DMS79 (cell line): ENCODE results near the gene SYT8.

ENCODE experiments used
- DNase-seq: peaks from one replicate; lab custom pipeline; 2025; lab: John Stamatoyannopoulos, UW

The SYT8 gene

DNA sequence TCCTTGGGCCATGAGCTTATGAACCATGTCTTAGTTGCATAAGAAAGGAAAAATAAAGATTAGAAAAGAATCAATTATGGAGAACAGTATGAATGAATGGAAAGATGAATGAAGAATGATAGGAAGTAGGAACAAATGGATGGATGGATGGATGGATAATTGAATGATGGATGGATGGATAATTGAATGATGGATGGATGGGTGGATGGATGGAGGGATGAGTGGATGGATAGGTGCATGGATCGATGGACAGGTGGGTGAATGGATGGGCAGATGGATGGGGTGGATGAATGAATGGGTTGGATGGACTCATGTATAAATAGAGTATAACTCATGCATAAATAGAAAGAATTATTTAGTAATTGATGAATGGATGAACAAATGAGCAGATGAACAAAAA lies 25.3 kb downstream of the SYT8 start:
- no peak for DNase-seq

DNA sequence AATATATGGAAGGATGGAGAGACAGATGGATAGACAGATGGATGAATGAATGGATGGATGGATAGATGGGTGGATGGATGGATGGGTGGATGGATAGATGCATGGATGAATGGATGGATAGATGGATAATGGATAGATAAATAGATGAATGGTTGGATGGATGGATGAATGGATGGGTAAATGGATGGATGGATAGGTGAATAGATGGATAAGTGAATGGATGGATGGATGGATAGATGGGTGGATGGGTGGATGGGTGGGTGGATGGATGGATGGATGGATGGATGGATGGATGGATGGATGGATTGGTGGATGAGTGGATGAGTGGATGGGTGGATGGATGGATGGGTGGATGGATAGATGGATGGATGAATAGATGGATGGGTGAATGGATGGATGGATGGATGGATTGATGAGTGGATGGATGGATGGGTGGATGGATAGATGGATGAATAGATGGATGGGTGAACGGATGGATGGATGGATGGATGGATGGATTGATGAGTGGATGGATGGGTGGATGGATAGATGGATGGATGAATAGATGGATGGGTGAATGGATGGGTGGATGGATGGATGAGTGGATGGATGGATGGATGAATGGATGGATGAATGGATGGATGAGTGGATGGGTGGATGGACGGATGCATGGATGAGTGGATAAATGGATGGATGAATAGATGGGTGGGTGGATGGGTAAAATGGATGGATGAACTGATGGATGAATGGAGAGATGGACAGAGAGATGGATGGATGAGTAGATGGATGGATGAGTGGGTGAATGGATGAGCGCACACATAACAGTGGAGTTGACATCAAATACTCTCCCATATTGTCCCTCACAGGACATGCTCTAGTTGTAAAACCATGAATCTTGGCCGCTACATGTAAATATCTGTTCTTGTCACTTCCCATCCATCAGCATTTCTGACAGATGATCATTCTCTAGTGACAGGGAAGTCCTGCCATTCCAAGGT lies 26.9 kb downstream of the SYT8 start:
- DNase-seq: no peak

DNA sequence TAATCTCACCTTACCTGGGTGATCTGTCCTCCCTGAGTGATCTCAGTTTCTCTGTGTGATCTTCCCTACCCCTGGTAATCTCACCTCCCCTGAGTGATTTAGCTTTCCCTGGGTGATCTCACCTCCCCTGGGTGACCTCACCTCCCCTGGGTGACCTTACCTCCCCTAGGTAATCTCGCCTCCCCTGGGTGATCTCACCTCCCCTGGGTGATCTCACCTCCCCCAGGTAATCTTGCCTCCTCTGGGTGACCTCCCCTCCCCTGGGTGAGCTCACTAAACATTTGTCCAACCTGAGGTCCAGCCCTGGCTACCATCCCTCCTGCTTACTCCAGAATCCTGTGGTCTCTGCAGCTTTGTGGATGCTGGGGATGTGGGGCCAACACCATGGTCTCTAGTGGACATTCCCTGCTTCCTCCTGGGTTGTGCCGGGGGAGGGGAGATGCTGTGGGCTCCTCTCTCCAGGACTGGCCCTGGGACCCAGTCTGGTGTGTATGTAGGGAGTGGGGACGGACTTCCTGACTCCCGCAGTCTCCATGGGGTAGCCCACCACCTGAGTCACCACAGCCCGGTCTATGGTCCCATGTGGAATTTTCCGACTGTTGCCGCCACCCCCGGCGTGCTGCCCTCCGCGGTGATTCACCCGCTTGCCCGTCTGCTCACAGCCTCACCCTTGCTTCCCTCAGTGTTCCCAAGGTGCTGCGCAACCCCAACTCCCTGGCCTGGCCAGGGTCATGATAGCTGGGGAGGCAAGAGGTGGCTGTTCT lies 28.0 kb downstream of the SYT8 start:
- DNase-seq: no peak

DNA sequence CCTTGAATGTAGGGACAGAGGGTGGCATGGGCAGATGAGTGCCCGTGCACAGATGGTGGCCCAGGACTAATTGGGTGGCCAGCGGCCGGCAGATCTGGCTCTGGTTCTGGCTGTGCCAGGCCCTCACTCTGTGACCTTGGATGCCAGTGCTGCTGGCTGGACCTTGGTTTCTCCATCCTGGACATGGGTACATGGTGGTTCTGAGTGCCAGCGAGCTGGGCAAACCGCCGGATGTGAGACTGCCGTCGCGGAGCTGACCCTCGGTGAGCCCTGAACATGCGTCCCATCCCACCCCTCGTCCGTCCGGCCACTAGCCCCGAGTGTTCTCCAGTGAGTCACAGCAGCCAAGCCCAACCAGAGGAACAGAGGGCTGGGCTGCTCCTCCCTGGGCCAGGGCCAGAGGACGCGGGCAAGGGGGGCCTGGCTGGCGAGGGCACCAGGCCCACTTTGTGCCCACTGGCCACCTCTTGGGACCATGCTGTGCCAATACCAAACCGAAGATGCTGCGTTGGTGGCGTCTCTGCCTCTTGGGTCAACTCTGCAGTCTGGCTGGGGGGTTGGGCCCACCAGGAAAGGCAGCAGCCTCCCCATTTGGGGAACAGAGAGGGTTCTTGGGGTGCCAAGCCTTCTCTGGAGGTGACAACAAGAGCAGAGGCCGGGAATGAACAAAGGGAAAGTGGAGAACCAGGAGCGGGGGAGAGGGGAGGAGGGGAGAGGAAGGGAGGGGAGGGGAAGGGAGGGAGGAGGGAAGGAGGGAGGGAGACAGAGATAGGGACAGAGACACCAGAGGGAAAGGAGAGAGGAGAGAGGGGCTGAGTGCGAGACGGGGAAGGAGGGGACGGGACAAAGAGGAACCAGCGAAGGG lies 28.8 kb downstream of the SYT8 start:
- no peak for DNase-seq

DNA sequence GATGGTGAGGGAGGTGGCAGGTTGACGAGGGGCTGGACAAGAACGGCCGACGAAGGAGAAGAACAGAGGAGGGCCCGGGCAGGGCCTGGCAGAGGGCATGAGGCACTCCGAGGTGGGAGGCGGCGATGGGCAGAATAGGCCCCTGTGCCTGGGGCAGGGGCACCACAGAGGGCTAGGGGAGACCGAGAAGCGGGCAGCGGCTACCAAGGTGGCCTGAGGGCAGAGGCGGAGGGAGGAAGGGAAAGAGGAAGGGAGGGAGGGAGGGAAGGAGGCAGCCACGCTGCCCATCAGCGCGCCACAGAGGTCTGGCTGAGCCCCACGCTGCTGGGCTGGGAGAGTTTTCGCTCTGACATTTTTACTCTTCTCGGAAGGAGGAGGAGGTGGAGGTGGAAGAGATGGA lies 29.4 kb downstream of the SYT8 start:
- DNase-seq: no peak

DNA sequence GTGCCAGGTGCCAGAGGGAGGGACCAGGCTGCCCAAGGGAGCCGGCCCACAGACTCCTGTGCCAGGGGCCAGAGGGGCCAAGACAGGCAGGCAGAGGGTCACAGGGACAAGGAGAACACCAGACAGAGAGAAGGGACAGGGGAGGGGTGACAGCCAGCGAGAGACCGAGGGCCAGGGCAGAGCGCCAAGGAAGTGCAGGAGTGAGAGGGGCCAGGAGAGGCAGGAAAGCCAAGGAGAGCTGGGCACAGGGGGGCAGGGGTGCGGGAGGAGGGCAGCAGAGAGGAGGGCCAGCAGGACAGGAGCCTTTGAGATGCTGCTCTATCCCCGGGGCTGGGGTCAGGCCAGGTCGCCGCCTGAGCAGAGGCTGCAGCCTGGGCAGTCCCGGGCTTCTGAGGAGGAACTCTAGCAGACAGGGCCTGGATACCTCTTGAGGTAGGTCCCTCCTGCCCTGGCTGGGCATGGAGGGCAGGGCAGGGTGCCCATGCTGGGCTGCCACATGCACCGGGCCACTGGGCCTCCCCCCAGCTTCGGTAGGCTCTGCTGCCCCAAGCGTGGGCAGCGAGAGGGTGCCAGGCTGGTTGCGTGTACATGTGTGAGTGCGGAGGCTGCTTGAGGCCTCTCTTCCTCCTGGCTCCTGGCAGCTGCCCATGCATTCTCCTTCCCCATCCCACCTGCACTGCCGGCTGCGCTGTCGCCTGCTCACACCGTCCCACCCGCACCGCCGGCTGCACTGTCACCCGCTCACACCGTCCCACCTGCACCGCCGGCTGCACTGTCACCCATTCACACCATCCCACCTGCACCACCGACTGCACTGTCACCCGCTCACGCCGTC lies 30.3 kb downstream of the SYT8 start:
- DNase-seq: no peak

DNA sequence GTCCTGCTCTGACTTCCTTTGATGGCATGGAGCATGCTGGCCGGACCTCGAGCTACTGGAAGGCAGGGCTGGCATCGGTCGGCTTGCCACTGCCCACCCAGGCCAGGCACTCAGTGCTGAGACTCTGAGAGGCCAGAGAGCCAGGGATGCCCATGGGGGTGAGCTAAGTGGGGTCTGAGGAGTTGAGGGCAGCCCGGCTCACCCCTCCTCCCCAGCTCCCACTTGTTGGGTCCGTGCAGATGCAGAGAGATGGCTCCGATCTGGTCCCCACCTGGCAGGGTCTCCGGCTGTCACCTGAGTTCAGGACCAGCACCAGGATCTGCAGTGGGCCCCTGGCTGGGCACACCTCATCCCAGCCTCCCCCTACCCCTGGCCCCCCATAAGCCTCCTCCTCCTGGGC lies 31.4 kb downstream of the SYT8 start:
- DNase-seq: no peak

DNA sequence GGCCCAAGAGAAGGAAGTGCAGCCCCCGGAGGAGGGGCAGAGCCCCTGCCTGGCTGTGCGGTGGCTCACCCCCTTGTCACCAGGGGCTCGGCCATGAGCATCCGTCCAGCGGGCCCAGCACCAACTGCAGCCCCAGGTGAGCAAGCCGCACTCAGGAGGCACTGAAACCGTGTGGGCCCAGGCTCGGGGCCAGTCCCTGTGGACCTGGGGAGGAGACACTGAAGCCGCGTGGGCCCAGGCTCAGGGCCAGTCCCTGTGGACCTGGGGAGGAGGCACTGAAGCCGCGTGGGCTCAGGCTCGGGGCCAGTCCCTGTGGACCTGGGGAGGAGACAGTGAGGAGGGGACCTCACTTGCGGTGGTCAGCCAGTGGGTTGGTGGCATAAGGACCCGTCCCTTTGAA lies 32.0 kb downstream of the SYT8 start:
- DNase-seq: no peak

DNA sequence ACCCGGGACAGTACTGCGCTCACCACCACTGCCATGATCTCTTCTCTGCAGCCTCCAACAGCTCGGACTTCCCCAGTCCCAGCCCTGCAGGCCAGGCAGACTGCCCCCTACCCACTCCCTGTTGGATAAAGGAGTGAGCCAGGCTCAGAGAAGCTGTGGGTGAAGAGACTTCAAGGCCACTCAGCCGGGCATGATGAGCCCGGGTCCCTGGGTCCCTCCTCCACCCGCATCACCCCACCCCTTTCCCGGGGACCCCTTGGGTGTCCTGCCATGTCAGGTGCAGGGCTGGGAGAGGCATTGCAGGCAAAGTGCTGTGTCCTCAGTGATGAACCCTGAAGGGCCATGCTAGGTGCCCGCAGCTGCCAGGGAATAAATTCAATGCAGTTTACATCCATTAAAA lies 32.6 kb downstream of the SYT8 start:
- DNase-seq: no peak

DNA sequence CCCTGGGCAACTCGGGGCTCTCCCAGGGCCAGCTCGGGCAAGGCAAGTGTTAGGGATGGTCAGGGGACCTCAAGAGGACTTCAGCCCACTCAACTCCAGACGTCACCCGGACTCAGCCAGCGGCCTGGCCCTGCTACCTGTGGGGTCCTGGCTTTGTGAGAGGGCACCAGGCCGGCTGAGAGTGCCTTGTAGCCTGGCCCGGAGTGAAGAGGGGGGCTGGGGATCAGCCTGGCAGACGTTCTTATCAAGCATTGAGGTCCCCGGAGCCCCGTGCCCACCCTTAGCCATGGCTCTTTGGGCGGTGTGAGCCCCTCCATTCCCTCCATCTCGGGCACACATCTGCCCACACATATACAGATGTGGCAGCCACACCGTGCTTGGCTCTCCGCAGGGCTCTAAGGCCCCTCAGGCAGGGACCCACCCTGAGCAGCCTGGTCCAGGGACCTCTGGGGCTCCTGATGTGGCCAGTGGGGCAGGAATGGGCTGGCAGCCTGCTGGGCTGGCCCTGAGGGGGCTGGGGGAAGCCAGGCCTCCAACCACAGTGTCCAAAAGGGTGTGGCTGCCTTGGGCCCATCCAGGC lies 33.4 kb downstream of the SYT8 start:
- DNase-seq: no peak

DNA sequence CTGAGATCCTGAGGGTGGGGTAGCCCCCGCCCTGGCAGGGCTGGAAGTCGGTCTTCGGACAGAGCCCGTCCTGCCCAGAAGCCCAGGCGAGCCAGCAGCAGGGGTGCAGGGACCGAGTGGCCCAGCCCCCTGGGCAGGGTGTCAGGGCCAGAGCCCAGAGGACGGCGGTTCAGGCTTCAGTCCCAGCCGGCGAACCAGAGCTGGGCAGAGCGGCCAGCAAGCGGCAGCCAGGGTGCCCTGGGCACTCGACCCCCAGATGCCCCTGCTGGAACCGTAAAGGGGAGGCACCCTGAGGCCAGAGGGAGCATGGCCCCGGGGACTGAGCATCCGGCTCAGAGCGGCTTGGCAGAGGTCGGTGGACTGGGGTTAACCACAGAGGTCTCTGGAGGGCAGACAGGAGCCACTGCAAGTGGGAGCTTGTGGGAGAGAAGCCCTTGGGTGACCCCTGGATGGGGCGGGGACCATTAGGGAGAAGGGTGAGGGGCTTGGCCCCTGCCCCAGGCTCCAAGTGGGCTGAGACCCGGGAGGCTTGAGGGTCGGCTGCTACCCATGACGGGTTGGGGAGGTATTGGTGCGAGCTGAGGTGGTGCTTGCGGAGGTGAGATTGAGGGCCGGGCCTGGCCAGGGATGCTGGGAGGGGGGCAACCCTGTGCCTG lies 34.0 kb downstream of the SYT8 start:
- DNase-seq: no peak

DNA sequence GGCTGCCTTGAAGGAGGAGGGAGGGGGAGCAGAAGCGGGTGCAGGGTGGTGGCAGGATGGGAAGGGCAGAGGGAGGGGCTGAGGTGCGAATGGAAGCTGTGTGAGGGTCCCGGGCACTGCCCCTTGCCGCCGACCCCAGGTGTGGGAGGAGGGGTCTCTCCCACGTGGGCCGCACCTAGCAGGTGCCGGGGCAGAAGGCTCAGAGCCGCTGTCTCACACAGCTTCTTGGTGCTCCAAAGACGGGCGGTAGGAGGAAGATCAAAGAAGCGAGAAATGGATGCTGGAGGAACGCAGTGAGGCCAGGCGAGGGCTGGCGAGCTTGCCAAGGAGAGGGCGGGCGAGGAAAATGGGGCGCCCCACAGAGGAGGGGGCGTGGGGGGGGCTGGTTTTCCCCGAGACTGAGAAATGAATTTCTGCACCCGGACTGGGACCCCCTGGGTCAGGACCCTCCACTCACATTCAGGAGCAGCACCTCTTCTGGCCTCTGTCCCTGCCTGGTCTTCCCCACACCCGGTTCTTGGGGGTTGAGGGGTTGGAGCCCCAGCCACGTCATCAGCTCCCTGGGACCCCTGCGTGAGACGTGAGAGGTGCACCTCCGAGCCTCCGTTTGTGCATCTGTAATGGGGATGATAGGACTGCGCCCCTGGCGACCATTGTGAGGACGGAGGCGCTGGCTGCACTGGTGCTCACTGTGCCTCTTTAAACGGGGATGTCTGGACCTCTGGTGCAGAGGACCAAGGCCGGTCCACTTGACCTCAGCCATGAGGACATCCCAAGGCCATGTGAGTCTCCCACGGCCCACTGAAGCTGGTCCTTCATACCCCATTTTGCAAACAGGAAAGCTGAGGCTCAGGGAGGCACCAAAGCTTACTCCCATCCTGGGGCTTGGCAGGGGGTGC lies 34.9 kb downstream of the SYT8 start:
- no peak for DNase-seq

DNA sequence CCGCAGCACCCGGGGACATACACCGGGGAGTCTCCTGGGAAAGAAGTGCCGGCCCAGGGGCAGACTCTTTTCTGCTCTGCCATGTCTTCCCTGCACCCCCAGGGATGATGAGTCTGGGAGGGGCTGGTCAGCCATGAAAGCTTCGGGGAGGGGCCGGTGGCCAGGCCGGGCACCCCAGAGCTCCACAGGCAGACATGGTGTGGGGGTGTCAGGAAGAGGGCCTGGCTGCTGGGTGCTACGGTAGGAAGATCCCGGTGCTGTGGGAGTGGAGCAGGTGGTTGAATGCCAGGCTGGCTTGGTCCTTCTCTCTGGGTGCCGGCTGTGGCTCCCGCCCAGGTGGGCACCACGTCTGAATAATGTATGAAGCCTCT lies 35.5 kb downstream of the SYT8 start:
- no peak for DNase-seq

DNA sequence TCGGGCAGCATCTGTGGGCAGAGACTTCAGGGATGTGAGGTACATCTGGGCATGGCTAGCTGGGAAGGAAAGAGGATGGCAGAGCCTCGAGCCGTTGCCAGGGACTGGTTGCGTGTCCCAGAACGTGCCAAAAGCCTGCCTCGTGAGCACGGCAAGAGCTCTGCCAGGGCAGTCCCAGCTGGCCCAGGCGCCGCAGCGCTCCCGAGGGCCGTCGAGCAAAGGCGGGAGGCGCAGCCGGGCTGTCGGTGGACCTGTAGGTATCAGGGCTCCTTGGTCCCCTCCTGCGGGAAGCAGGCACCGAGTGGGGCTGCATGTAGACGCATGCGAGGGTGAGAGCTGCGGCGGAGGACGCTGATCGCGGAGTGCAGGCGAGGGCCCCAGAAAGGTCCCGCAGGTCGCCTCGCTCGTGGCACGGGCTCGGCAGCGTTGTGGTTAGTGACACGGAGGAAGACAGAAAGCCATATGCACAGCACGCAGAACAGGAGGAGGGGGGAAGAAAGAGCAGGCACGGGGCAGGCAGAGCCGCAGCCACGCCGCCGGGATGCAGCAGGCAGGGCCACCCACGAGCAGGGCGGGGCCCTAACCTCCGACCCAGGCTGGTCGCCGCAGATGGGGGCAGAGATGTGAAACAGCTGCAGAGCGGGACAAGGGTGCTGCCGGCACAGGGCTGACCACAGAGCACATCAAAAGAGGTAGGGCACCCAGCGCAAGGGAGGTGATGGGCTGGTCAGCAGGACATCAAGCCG lies 36.1 kb downstream of the SYT8 start:
- DNase-seq: no peak

DNA sequence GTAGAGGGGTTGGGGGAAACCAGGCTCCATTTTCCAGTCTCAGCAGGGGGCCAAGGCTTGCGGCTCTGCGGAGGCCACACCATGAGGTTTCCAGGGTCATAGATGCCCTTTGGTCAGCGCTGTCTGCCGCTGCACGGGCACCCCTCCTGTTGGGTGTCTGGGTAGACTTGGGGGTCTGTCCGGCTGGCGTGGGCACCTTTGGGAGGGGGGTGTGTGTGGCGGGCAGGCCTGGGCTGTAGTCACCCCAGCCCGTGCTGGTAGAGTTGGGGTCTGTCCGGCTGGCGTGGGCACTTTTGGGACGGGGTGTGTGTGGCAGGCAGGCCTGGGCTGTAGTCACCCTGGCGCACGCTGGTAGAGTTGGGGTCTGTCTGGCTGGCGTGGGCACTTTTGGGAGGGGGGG lies 36.7 kb downstream of the SYT8 start:
- DNase-seq: no peak

DNA sequence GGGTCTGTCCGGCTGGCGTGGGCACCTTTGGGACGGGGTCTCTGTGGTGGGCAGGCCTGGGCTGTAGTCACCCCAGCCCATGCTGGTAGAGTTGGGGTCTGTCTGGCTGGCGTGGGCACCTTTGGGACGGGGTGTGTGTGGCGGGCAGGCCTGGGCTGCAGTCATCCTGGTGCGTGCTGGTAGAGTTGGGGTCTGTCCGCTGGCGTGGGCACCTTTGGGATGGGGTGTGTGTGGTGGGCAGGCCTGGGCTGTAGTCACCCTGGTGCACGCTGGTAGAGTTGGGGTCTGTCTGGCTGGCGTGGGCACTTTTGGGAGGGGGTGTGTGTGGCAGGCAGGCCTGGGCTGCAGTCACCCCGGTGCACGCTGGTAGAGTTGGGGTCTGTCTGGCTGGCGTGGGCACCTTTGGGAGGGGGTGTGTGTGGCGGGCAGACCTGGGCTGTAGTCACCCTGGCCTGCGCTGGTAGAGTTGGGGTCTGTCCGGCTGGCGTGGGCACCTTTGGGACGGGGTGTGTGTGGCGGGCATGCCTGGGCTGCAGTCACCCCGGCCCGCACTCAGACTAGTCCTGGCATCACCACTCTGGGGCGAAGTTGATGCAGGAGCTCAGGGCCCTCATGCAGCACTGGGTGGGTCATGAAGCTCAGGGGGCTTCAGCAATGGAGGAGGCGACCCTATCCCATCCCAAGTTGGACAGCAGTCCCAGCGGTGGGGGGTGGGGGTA lies 37.6 kb downstream of the SYT8 start:
- no peak for DNase-seq

DNA sequence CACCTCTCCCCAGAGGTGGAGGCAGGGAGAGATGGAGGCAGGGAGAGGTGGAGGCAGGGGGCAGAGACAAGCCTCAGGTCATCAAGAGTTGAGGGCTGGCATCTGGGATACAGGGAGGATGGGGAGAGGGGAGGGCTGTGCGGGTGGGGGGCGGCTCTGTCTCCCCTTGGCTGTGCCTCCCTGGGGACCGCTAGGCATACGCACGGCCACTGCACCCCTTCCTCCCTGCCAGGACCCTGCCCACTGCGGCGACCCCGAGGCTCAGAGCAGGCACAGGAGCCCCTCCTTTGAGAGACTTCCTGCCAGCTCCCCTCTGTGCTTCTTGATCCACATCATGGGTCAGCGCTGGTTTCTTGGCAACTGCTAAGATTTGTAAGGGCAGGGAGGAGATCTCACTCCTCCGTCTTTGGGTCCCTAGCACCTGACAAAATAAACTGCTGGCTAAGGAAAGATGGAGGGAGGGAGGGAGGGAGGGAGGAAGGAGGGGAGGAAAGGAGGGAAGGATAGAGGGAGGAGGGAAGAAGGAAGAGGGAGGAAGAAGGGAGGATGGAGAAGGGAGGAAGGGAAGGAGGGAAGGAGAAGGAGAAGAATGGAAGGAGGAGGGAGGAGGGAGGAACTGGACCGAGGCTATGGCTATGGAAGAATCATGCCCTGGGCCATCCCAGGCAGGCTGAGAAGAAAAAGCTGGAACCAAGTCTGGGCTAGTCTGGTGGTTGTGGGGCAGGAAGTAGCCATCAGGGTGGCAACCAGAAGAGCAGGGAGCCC lies 38.4 kb downstream of the SYT8 start:
- DNase-seq: no peak
